ENCODE results near the gene CD300A.

GRCh38 chr17:74442291-74442669, 24.2 kb upstream of the CD300A start:
- TF ChIP-seq TAF1 (IDR thresholded peaks at IDR 0.05; ENCODE audit: low read depth, low read length) (no peak), POLR2A (IDR thresholded peaks at IDR 0.05; ENCODE audit: low read depth, low read length) (no peak), POLR2AphosphoS5 (IDR thresholded peaks at IDR 0.05; ENCODE audit: low read depth, low read length) (no peak), POU2F2 (IDR thresholded peaks at IDR 0.05; ENCODE audit: low read depth, low read length) (no peak)
